ENCODE data around the gene LIG1. TPM values are rescaled to one million over a fixed set of nuclear protein-coding genes. Genes with fewer than 3 reads are reported as not detected.

The LIG1 gene
- total RNA-seq, 2 experiments from 2014 or later: 200 to 206 TPM

- H3K9me3 Mint-ChIP-seq: peaks cover 2% of the 10 kb centered on the region
- H3K36me3 Mint-ChIP-seq (ENCODE audit: low read depth): peaks cover 44% of the 10 kb centered on the region
- H3K4me1 Mint-ChIP-seq: peaks cover 23% of the 10 kb centered on the region
- CTCF ChIA-PET: interaction anchor here (0.5 kb wide), 1 partner anchor 61 kb away, joined by 3 read pairs; no protein-coding TSS in a partner anchor
- H3K27me3 Mint-ChIP-seq: no peaks in the 10 kb centered on the region
- H3K27ac Mint-ChIP-seq: no peak overlapping the region
- no peak overlapping the region for H3K4me3 Mint-ChIP-seq
- no peak for DNase-seq
- POLR2A ChIA-PET: no interaction called here
These were observed 4.4 kb upstream of the LIG1 start for GRCh38 chr19:48174445-48175030.

GRCh38 chr19:48171710-48172109 lies 1.6 kb upstream of the LIG1 start:
- no peaks in the 10 kb centered on the region for H3K9me3 Mint-ChIP-seq
- DNase-seq: no peak
- peak overlapping the region; percentile 95 for H3K27ac Mint-ChIP-seq
- peaks cover 43% of the 10 kb centered on the region for H3K4me1 Mint-ChIP-seq
- peaks cover 29% of the 10 kb centered on the region for H3K36me3 Mint-ChIP-seq (ENCODE audit: low read depth)
- ChIA-PET POLR2A (interaction anchor here (1.0 kb wide), 1 partner anchor 78 kb away, joined by 4 read pairs; no protein-coding TSS in a partner anchor), CTCF (interaction anchor here (0.6 to 1.4 kb wide), 2 partner anchors 32 to 80 kb away, joined by 3 read pairs; no protein-coding TSS in a partner anchor)
- peak overlapping the region; percentile 86 for H3K4me3 Mint-ChIP-seq
- H3K27me3 Mint-ChIP-seq: no peaks in the 10 kb centered on the region

- H3K27ac Mint-ChIP-seq: peak overlapping the region; percentile 95
- no peaks in the 10 kb centered on the region for H3K9me3 Mint-ChIP-seq
- CTCF ChIA-PET: interaction anchor here (0.5 to 1.4 kb wide), 3 partner anchors 33 to 101 kb away, joined by 3 read pairs; no protein-coding TSS in a partner anchor
- DNase-seq: no peak
- POLR2A ChIA-PET: interaction anchor here (1.0 to 1.9 kb wide), 2 partner anchors 33 to 78 kb away, joined by 4 to 6 read pairs; no protein-coding TSS in a partner anchor
- H3K4me1 Mint-ChIP-seq: peaks cover 43% of the 10 kb centered on the region
- H3K27me3 Mint-ChIP-seq: no peaks in the 10 kb centered on the region
- H3K36me3 Mint-ChIP-seq (ENCODE audit: low read depth): peaks cover 28% of the 10 kb centered on the region
- peak overlapping the region; percentile 86 for H3K4me3 Mint-ChIP-seq
These were observed 738 bp upstream of the LIG1 start for GRCh38 chr19:48170817-48171347.

GRCh38 chr19:48169578-48169938 lies 586 bp downstream of the LIG1 start:
- peak; percentile 92 for DNase-seq
- ChIA-PET CTCF (interaction anchor here (0.6 to 1.4 kb wide), 3 partner anchors 10 to 145 kb away, joined by 3 read pairs; no protein-coding TSS in a partner anchor), POLR2A (interaction anchor here (1.9 kb wide), 1 partner anchor 34 kb away, joined by 6 read pairs; no protein-coding TSS in a partner anchor)
- Mint-ChIP-seq H3K27ac (peak overlapping the region; percentile 95), H3K9me3 (no peaks in the 10 kb centered on the region), H3K4me1 (peaks cover 44% of the 10 kb centered on the region), H3K4me3 (peak overlapping the region; percentile 86), H3K27me3 (no peaks in the 10 kb centered on the region), H3K36me3 (ENCODE audit: low read depth) (peaks cover 32% of the 10 kb centered on the region)

GRCh38 chr19:48168689-48169088 lies 1.5 kb downstream of the LIG1 start:
- peaks cover 39% of the 10 kb centered on the region for H3K4me1 Mint-ChIP-seq
- CTCF ChIA-PET: interaction anchor here (1.4 kb wide), 1 partner anchor 10 kb away, joined by 3 read pairs; no protein-coding TSS in a partner anchor
- peak overlapping the region; percentile 86 for H3K4me3 Mint-ChIP-seq
- no peak for DNase-seq
- peaks cover 32% of the 10 kb centered on the region for H3K36me3 Mint-ChIP-seq (ENCODE audit: low read depth)
- no peaks in the 10 kb centered on the region for H3K27me3 Mint-ChIP-seq
- no peaks in the 10 kb centered on the region for H3K9me3 Mint-ChIP-seq
- H3K27ac Mint-ChIP-seq: peak overlapping the region; percentile 95
- POLR2A ChIA-PET: no interaction called here

- no peaks in the 10 kb centered on the region for H3K27me3 Mint-ChIP-seq
- H3K4me3 Mint-ChIP-seq: no peak overlapping the region
- DNase-seq: no peak
- H3K36me3 Mint-ChIP-seq (ENCODE audit: low read depth): peaks cover 47% of the 10 kb centered on the region
- H3K4me1 Mint-ChIP-seq: peaks cover 2% of the 10 kb centered on the region
- no peaks in the 10 kb centered on the region for H3K9me3 Mint-ChIP-seq
- no peak overlapping the region for H3K27ac Mint-ChIP-seq
- ChIA-PET CTCF (interaction anchor here (0.6 to 1.2 kb wide), 4 partner anchors 11 to 236 kb away, joined by 3 to 7 read pairs (median 3); partner anchors contain the start of gene LIG1), POLR2A (no interaction called here)
These were observed 11.8 kb downstream of the LIG1 start for GRCh38 chr19:48158210-48158790.

- H3K27ac Mint-ChIP-seq: peak overlapping the region; percentile 1
These were observed 16.1 kb downstream of the LIG1 start for GRCh38 chr19:48154003-48154402.

GRCh38 chr19:48152551-48152950 lies 17.6 kb downstream of the LIG1 start:
- peak overlapping the region; percentile 31 for H3K27ac Mint-ChIP-seq
- ChIA-PET POLR2A (interaction anchor here (0.7 kb wide), 1 partner anchor 74 kb away, joined by 6 read pairs; no protein-coding TSS in a partner anchor), CTCF (interaction anchor here (1.2 to 1.4 kb wide), 3 partner anchors 10 to 46 kb away, joined by 3 to 4 read pairs (median 3); no protein-coding TSS in a partner anchor)
- no peak overlapping the region for H3K4me3 Mint-ChIP-seq
- peaks cover 31% of the 10 kb centered on the region for H3K36me3 Mint-ChIP-seq (ENCODE audit: low read depth)
- peak; percentile 74 for DNase-seq
- H3K9me3 Mint-ChIP-seq: no peaks in the 10 kb centered on the region
- no peaks in the 10 kb centered on the region for H3K27me3 Mint-ChIP-seq
- peaks cover 5% of the 10 kb centered on the region for H3K4me1 Mint-ChIP-seq

More at GRCh38 chr19:48154003-48154402, 16.1 kb downstream of the LIG1 start:
- ChIA-PET CTCF (interaction anchor here (0.5 to 1.4 kb wide), 3 partner anchors 44 to 72 kb away, joined by 3 read pairs; no protein-coding TSS in a partner anchor), POLR2A (no interaction called here)
- Mint-ChIP-seq H3K4me3 (no peak overlapping the region), H3K36me3 (ENCODE audit: low read depth) (peaks cover 36% of the 10 kb centered on the region), H3K4me1 (peaks cover 5% of the 10 kb centered on the region), H3K9me3 (no peaks in the 10 kb centered on the region), H3K27me3 (no peaks in the 10 kb centered on the region)
- no peak for DNase-seq

GRCh38 chr19:48149430-48149829 lies 20.7 kb downstream of the LIG1 start:
- Mint-ChIP-seq H3K4me1 (peaks cover 3% of the 10 kb centered on the region), H3K4me3 (no peak overlapping the region), H3K9me3 (no peaks in the 10 kb centered on the region), H3K36me3 (ENCODE audit: low read depth) (peaks cover 38% of the 10 kb centered on the region), H3K27ac (no peak overlapping the region), H3K27me3 (no peaks in the 10 kb centered on the region)
- ChIA-PET CTCF (no interaction called here), POLR2A (interaction anchor here (0.6 kb wide), 1 partner anchor 1592 kb away, joined by 5 read pairs; no protein-coding TSS in a partner anchor)
- DNase-seq: no peak

- no peaks in the 10 kb centered on the region for H3K9me3 Mint-ChIP-seq
- H3K27me3 Mint-ChIP-seq: no peaks in the 10 kb centered on the region
- H3K27ac Mint-ChIP-seq: peak overlapping the region; percentile 36
- no peak overlapping the region for H3K4me3 Mint-ChIP-seq
- peaks cover 3% of the 10 kb centered on the region for H3K4me1 Mint-ChIP-seq
- H3K36me3 Mint-ChIP-seq (ENCODE audit: low read depth): peaks cover 42% of the 10 kb centered on the region
- no peak for DNase-seq
- POLR2A ChIA-PET: no interaction called here
- CTCF ChIA-PET: interaction anchor here (1.3 kb wide), 1 partner anchor 22 kb away, joined by 5 read pairs; no protein-coding TSS in a partner anchor
These were observed 21.6 kb downstream of the LIG1 start for GRCh38 chr19:48148576-48148975.

- CTCF ChIA-PET: interaction anchor here (0.6 to 1.3 kb wide), 3 partner anchors 13 to 112 kb away, joined by 4 to 5 read pairs (median 5); no protein-coding TSS in a partner anchor
- Mint-ChIP-seq H3K9me3 (no peaks in the 10 kb centered on the region), H3K27me3 (no peaks in the 10 kb centered on the region), H3K4me3 (no peak overlapping the region), H3K36me3 (ENCODE audit: low read depth) (peaks cover 49% of the 10 kb centered on the region), H3K27ac (no peak overlapping the region), H3K4me1 (peaks cover 2% of the 10 kb centered on the region)
- POLR2A ChIA-PET: interaction anchor here (0.5 kb wide), 1 partner anchor 56 kb away, joined by 3 read pairs; no protein-coding TSS in a partner anchor
- no peak for DNase-seq
These were observed 22.5 kb downstream of the LIG1 start for GRCh38 chr19:48147597-48148175.

GRCh38 chr19:48139053-48139452 lies 31.1 kb downstream of the LIG1 start:
- no peaks in the 10 kb centered on the region for H3K9me3 Mint-ChIP-seq
- POLR2A ChIA-PET: no interaction called here
- H3K4me3 Mint-ChIP-seq: no peak overlapping the region
- H3K36me3 Mint-ChIP-seq (ENCODE audit: low read depth): peaks cover 27% of the 10 kb centered on the region
- H3K4me1 Mint-ChIP-seq: no peaks in the 10 kb centered on the region
- DNase-seq: no peak
- no peaks in the 10 kb centered on the region for H3K27me3 Mint-ChIP-seq
- H3K27ac Mint-ChIP-seq: no peak overlapping the region
- CTCF ChIA-PET: no interaction called here

Data from activated CD4-positive, alpha-beta T cell treated with anti-CD3 and anti-CD28 coated beads, Interleukin-2, amount 10 ng/mL, durations not matched to agents 7 days and 5 days (primary cell).